H1 (cell line): ENCODE data around the gene OR1I1. TPM values are rescaled to one million over a fixed set of nuclear protein-coding genes. Genes with fewer than 3 reads are reported as not detected.

Source experiments
- CTCF ChIA-PET: fragments of 300-600 bp; sonication (Branson Sonifier 250); formaldehyde crosslinking; loops from one replicate; lab custom pipeline; 2021; ENCODE audit not compliant: partially characterized antibody; lab: Charles Lee
- POLR2A ChIA-PET: fragments of 300-600 bp; sonication (Branson Sonifier 250); formaldehyde crosslinking; loops from one replicate; lab custom pipeline; 2021; ENCODE audit warnings: inconsistent platforms; ENCODE audit not compliant: partially characterized antibody; lab: Charles Lee
- DNase-seq, 2 experiments: peaks; one replicate each; pipeline versions ENCODE4 v3.0.0 to v3.0.0-alpha.2; 2010 to 2022; ENCODE audit warnings: low spot score in 2 of 2, low read depth in 1 of 2, mixed read lengths in 1 of 2
- FAIRE-seq: peaks from 2 replicates; lab custom pipeline; 2011; peaks lifted over from hg19 to GRCh38; lab: Jason Lieb, UNC
- H2AFZ ChIP-seq: 2 replicates; pipeline ENCODE4 v1.8.1; 2012; ENCODE audit warnings: low read length, inconsistent platforms
- H2AK5ac ChIP-seq: 2 replicates; pipeline ENCODE4 v1.6.1; 2013; ENCODE audit warnings: low read depth, low read length
- H2BK120ac ChIP-seq: replicated peaks from 2 replicates; pipeline ENCODE3; 2013; ENCODE audit warnings: low read depth, low read length, inconsistent platforms
- H2BK12ac ChIP-seq: 2 replicates; pipeline ENCODE4 v1.6.1; 2013; ENCODE audit warnings: low read depth, low read length
- H2BK15ac ChIP-seq: 2 replicates; pipeline ENCODE4 v1.6.1; 2013; ENCODE audit warnings: low read length
- H2BK20ac ChIP-seq: 2 replicates; pipeline ENCODE4 v1.6.1; 2013; ENCODE audit warnings: low read length
- H2BK5ac ChIP-seq: 2 replicates; pipeline ENCODE4 v1.6.1; 2013; ENCODE audit warnings: low read depth, low read length
- H3K14ac ChIP-seq: 2 replicates; pipeline ENCODE4 v1.6.1; 2013; ENCODE audit warnings: inconsistent platforms; ENCODE audit not compliant: insufficient read length
- H3K18ac ChIP-seq: 2 replicates; pipeline ENCODE4 v1.6.1; 2013; ENCODE audit warnings: low read length; ENCODE audit errors: extremely low read depth
- H3K23ac ChIP-seq: 2 replicates; pipeline ENCODE4 v1.6.1; 2013; ENCODE audit warnings: inconsistent platforms; ENCODE audit not compliant: insufficient read length
- H3K23me2 ChIP-seq: 2 replicates; pipeline ENCODE4 v1.6.1; 2013; ENCODE audit warnings: low read depth, low read length
- H3K27ac ChIP-seq: 2 replicates; pipeline ENCODE4 v1.6.1; 2011; ENCODE audit warnings: low read depth, low read length, inconsistent platforms
- H3K27me3 ChIP-seq, 4 experiments: replicated peaks in 1 of 4; 1 replicate in 1 of 4; 2 replicates in 3 of 4; pipeline versions ENCODE4 v1.6.1 to v1.8.1; 2011 to 2013; ENCODE audit warnings: low read length in 3 of 4, mild to moderate bottlenecking in 3 of 4, inconsistent platforms in 2 of 4, mixed read lengths in 2 of 4, moderate library complexity in 1 of 4; ENCODE audit not compliant: control insufficient read depth in 3 of 4, insufficient read depth in 3 of 4; ENCODE audit errors: extremely low read depth in 1 of 4
- H3K36me3 ChIP-seq, 4 experiments: 2 replicates each; pipeline versions ENCODE4 v1.6.1 to v1.8.1; 2011 to 2013; ENCODE audit warnings: mild to moderate bottlenecking in 4 of 4, low read length in 3 of 4, moderate library complexity in 2 of 4, control low read depth in 1 of 4, inconsistent platforms in 1 of 4; ENCODE audit not compliant: insufficient read depth in 4 of 4, control insufficient read depth in 2 of 4
- H3K4ac ChIP-seq: replicated peaks from 2 replicates; pipeline ENCODE3; 2013; ENCODE audit warnings: low read length, low read depth, mixed read lengths, inconsistent platforms; ENCODE audit not compliant: insufficient read length
- H3K4me1 ChIP-seq, 4 experiments: replicated peaks in 1 of 4; 1 replicate in 1 of 4; 2 replicates in 3 of 4; pipeline versions ENCODE4 v1.6.1 to v1.8.1; 2011 to 2013; ENCODE audit warnings: low read length in 3 of 4, inconsistent platforms in 2 of 4, mixed read lengths in 1 of 4; ENCODE audit not compliant: insufficient read depth in 4 of 4, control insufficient read depth in 3 of 4
- H3K4me2 ChIP-seq, 2 experiments: 2 replicates each; pipeline versions ENCODE4 v1.6.1 to v1.8.1; 2011 to 2013; ENCODE audit warnings: low read depth in 2 of 2, low read length in 2 of 2, control low read depth in 1 of 2, inconsistent platforms in 1 of 2, mild to moderate bottlenecking in 1 of 2; ENCODE audit not compliant: insufficient read depth in 1 of 2
- H3K4me3 ChIP-seq, 4 experiments: fragments of 200-600, 300-600 bp in 1 of 4; sonication (generic), shearing (Covaris generic), sonication (Bioruptor Twin) in 1 of 4; 2 replicates each; pipeline versions ENCODE4 v1.5.1 to v1.8.1; 2011 to 2016; ENCODE audit warnings: low read length in 4 of 4, low read depth in 3 of 4, control low read depth in 2 of 4, inconsistent platforms in 2 of 4, mild to moderate bottlenecking in 2 of 4, mixed read lengths in 1 of 4, moderate library complexity in 1 of 4; ENCODE audit not compliant: insufficient read depth in 2 of 4; ENCODE audit errors: extremely low read depth in 1 of 4
- H3K56ac ChIP-seq: replicated peaks from 2 replicates; pipeline ENCODE3; 2013; ENCODE audit warnings: low read depth, mild to moderate bottlenecking, mixed read lengths, low read length, inconsistent platforms; ENCODE audit not compliant: insufficient read length
- H3K79me1 ChIP-seq: 2 replicates; pipeline ENCODE4 v1.6.1; 2013; ENCODE audit warnings: low read depth, low read length, control low read depth
- H3K79me2 ChIP-seq, 2 experiments: 2 replicates each; pipeline versions ENCODE4 v1.6.1 to v1.8.1; 2012 to 2013; ENCODE audit warnings: low read length in 2 of 2, mild to moderate bottlenecking in 2 of 2, inconsistent platforms in 1 of 2; ENCODE audit not compliant: insufficient read depth in 2 of 2, control insufficient read depth in 1 of 2
- H3K9ac ChIP-seq, 4 experiments: replicated peaks in 1 of 4; 1 replicate in 1 of 4; 2 replicates in 3 of 4; pipeline versions ENCODE4 v1.6.1 to v1.8.1; 2011 to 2013; ENCODE audit warnings: low read depth in 3 of 4, low read length in 3 of 4, control low read depth in 2 of 4, mild to moderate bottlenecking in 2 of 4, moderate library complexity in 2 of 4, inconsistent platforms in 1 of 4; ENCODE audit errors: extremely low read depth in 1 of 4
- H3K9me3 ChIP-seq, 2 experiments: 2 replicates each; pipeline versions ENCODE4 v1.6.1 to v1.8.1; 2012 to 2013; ENCODE audit warnings: mild to moderate bottlenecking in 2 of 2, moderate library complexity in 2 of 2, control low read depth in 1 of 2, inconsistent platforms in 1 of 2, low read depth in 1 of 2, low read length in 1 of 2, mixed read lengths in 1 of 2; ENCODE audit not compliant: insufficient read depth in 2 of 2
- H4K20me1 ChIP-seq, 2 experiments: replicated peaks in 1 of 2; 2 replicates each; pipeline versions ENCODE3 to v1.8.1; 2011 to 2013; ENCODE audit warnings: inconsistent platforms in 2 of 2, low read length in 2 of 2, mild to moderate bottlenecking in 1 of 2; ENCODE audit not compliant: insufficient read depth in 2 of 2, control insufficient read depth in 1 of 2
- H4K5ac ChIP-seq: 2 replicates; pipeline ENCODE4 v1.6.1; 2013; ENCODE audit warnings: low read length, low read depth, mixed read lengths, inconsistent platforms; ENCODE audit not compliant: insufficient read length
- H4K8ac ChIP-seq: 2 replicates; pipeline ENCODE4 v1.8.0; 2013; ENCODE audit warnings: mild to moderate bottlenecking, moderate library complexity, low read length, inconsistent platforms; ENCODE audit not compliant: insufficient read depth; ENCODE audit errors: extremely low read depth
- H4K91ac ChIP-seq: replicated peaks from 2 replicates; pipeline ENCODE3; 2013; ENCODE audit warnings: low read length, mixed read lengths, inconsistent platforms; ENCODE audit not compliant: insufficient read length
- BCL11A ChIP-seq, 2 experiments: IDR thresholded peaks; one replicate each; pipeline ENCODE4 v1.6.1; 2011; ENCODE audit warnings: low read depth in 2 of 2, low read length in 2 of 2, mild to moderate bottlenecking in 2 of 2
- BRCA1 ChIP-seq: IDR thresholded peaks from 2 replicates; pipeline ENCODE4 v1.6.1; 2012; ENCODE audit warnings: low read depth, low read length, improper control_type of control experiment
- CBX8 ChIP-seq: fragments of 300-800, 300-1000 bp; sonication (generic); IDR thresholded peaks from 2 replicates; pipeline ENCODE4 v1.7.1; 2016; ENCODE audit warnings: low read depth, low read length, borderline replicate concordance
- FOSL1 ChIP-seq: IDR thresholded peaks from 2 replicates; pipeline ENCODE4 v1.6.1; 2011; ENCODE audit warnings: mild to moderate bottlenecking, low read depth, low read length, moderate library complexity; ENCODE audit not compliant: insufficient read depth
- GABPA ChIP-seq: IDR thresholded peaks from 2 replicates; pipeline ENCODE4 v1.6.1; 2011; ENCODE audit warnings: mild to moderate bottlenecking, low read length, moderate library complexity, borderline replicate concordance; ENCODE audit not compliant: insufficient read depth
- PHF8 ChIP-seq: fragments of 200-600 bp; sonication (generic); conservative IDR thresholded peaks from 2 replicates; pipeline ENCODE4 v1.7.1; 2012; ENCODE audit warnings: low read depth, mild to moderate bottlenecking, inconsistent platforms, low read length, moderate library complexity
- SIN3A ChIP-seq, 2 experiments: IDR thresholded peaks in 1 of 2; conservative IDR thresholded peaks in 1 of 2; 2 replicates each; pipeline ENCODE4 v1.6.1; 2011 to 2012; ENCODE audit warnings: low read length in 2 of 2, improper control_type of control experiment in 1 of 2, low read depth in 1 of 2, mild to moderate bottlenecking in 1 of 2
- SIX5 ChIP-seq: IDR thresholded peaks from 2 replicates; pipeline ENCODE4 v1.6.1; 2011; ENCODE audit warnings: mild to moderate bottlenecking, low read depth, low read length
- SP1 ChIP-seq: IDR thresholded peaks from 2 replicates; pipeline ENCODE4 v1.6.1; 2011; ENCODE audit warnings: low read depth, low read length
- SP2 ChIP-seq: IDR thresholded peaks from 2 replicates; pipeline ENCODE4 v1.6.1; 2012; ENCODE audit warnings: mild to moderate bottlenecking, low read length, inconsistent platforms
- TBP ChIP-seq: IDR thresholded peaks from 2 replicates; pipeline ENCODE4 v1.6.1; 2011; ENCODE audit warnings: low read depth, low read length, improper control_type of control experiment
- WGBS, 2 experiments: shearing (Covaris generic) in 1 of 2; methylation state at CpG; one replicate each; pipeline versions ENCODE4 v1.1.6 to v1.1.7; 2013 to 2015; ENCODE audit warnings: low lambda C conversion rate in 2 of 2, mixed read lengths in 2 of 2, inconsistent platforms in 1 of 2, low coverage in 1 of 2, missing lambda C conversion rate in 1 of 2; ENCODE audit not compliant: insufficient replicate concordance in 2 of 2, insufficient coverage in 1 of 2, insufficient read length in 1 of 2; ENCODE audit errors: extremely low coverage in 1 of 2, missing lambda C conversion rate in 1 of 2; 5-methylcytosine and 5-hydroxymethylcytosine counted together
- polyA plus RNA-seq, 7 experiments: library from polyadenylated mRNA; depleted of rRNA in 3 of 7; stranded (reverse) in 5 of 7; unstranded in 2 of 7; fragments of >200 nt in 5 of 7; fragments of 200-250 nt in 2 of 7; gene quantifications; 1 replicate in 5 of 7; 2 replicates in 1 of 7; 4 replicates in 1 of 7; pipeline versions ENCODE4 v1.2.1 to v1.2.3, GENCODE V29; 2011 to 2013; ENCODE audit warnings: missing spikeins in 2 of 7, mixed read lengths in 2 of 7
- total RNA-seq: library from RNA; stranded (reverse); fragmentation: NEBNext Ultra II Directional; extraction: Animal tissue kit (Norgen Biotek cat#: 25700); gene quantifications from 2 replicates; pipeline ENCODE4 v1.2.1, GENCODE V29; 2021

Gene OR1I1
- total and polyA plus RNA-seq, 2 of the 8 experiments (the other 6 are each of a cell fraction or from before 2014, with no cell fraction given), result not detected

- no peak overlapping the region for H3K4me2 ChIP-seq
- H2AFZ ChIP-seq, result no peak overlapping the region
- H3K14ac ChIP-seq, result no peak overlapping the region
- no peak overlapping the region for H3K4ac ChIP-seq
- H2BK15ac ChIP-seq, result no peak overlapping the region
- H3K79me2 ChIP-seq, result peaks cover 0 to 3% of the 10 kb centered on the region in 2 experiments; a peak in 2 of 4 replicates
- no peak overlapping the region for H3K18ac ChIP-seq
- no peak overlapping the region for H2BK120ac ChIP-seq
- ChIA-PET CTCF (interaction anchor here (0.9 to 4.5 kb wide), 7 partner anchors 9 to 84 kb away, joined by 3 to 37 read pairs (median 3); no protein-coding TSS in a partner anchor), POLR2A (interaction anchor here (0.7 to 7.9 kb wide), 10 partner anchors 10 to 266 kb away, joined by 3 to 67 read pairs (median 4); partner anchors contain the start of genes AKAP8 and EPHX3)
- FAIRE-seq (no peak), DNase-seq (peak in 1 of 2 experiments; percentile 73)
- H4K91ac ChIP-seq, result no peak overlapping the region
- H2BK5ac ChIP-seq, result no peak overlapping the region
- no peak overlapping the region for H4K5ac ChIP-seq
- H3K4me3 ChIP-seq, result no peak overlapping the region
- H2AK5ac ChIP-seq, result no peak overlapping the region
- peaks cover 2 to 11% of the 10 kb centered on the region in 2 experiments for H4K20me1 ChIP-seq
- no peaks in the 10 kb centered on the region for H3K27me3 ChIP-seq
- H3K56ac ChIP-seq, result no peak overlapping the region
- 95% methylated on average over 55 of the region's 58 CpGs; no CpG with 5 or more reads in 1 of the 2 experiments for WGBS, 2 experiments
- H3K36me3 ChIP-seq, result peaks cover 28 to 75% (median 59%) of the 10 kb centered on the region in 4 experiments
- H3K4me1 ChIP-seq, result peaks cover 0 to 3% (median 2%) of the 10 kb centered on the region in 4 experiments; a peak in 5 of 7 replicates
- H3K9me3 ChIP-seq, result no peaks in the 10 kb centered on the region
- H3K79me1 ChIP-seq, result no peaks in the 10 kb centered on the region
- no peak overlapping the region; the same call in 1 of the 2 replicates for H4K8ac ChIP-seq
- no peak overlapping the region for H3K9ac ChIP-seq
- H3K23ac ChIP-seq, result no peak overlapping the region
- H3K23me2 ChIP-seq, result peaks cover under 1% of the 10 kb centered on the region; the same call in 1 of the 2 replicates
- H2BK12ac ChIP-seq, result no peak overlapping the region
- H2BK20ac ChIP-seq, result no peak overlapping the region
- no peak overlapping the region; the same call in 1 of the 2 replicates for H3K27ac ChIP-seq
- peak; percentile 9; the same call in 1 of the 2 replicates for TF ChIP-seq SP2
- no peak for TF ChIP-seq PHF8
- TF ChIP-seq SIX5, result no peak
- TF ChIP-seq BCL11A (IDR thresholded peaks at IDR 0.05; ENCODE audit: low read depth in 2 of 2, low read length in 2 of 2), result no peak
- no peak for TF ChIP-seq BRCA1
- TF ChIP-seq CBX8, result no peak
- TF ChIP-seq GABPA, result peak; percentile 88
- TF ChIP-seq SP1, result 0 out of 2 replicates have a peak, but pooled peaks have one; percentile 27
- no peak for TF ChIP-seq FOSL1
- no peak for TF ChIP-seq SIN3A (conservative IDR thresholded peaks at IDR 0.05 in 1 of 2, IDR thresholded peaks at IDR 0.05 in 1 of 2; ENCODE audit: low read depth in 1 of 2, low read length in 2 of 2)
- TF ChIP-seq TBP, result no peak
These were observed 31.5 kb downstream of the OR1I1 start for GRCh38 chr19:15113245-15114152.
